ENCODE data around the gene PLEKHG1.

DNA sequence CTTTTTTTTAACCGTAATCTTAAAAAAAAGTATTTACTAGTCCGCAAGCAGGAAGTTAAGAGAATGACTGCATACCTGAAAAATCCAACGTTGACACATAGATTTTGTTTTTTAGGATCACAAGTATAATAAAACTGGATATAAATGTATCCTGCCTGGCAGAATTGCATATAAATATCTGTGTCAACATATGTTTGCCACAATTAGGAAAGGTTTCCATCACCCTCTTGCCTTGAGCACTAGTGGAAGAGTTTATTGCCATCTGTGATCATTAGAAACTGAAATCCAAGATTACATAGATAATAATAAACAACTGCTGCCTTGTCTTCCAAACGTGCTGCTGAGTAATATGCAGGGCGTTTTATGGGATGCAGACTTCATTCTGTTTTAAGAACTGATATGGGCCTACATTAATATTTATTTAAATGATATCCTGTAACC, 27.9 kb downstream of the PLEKHG1 start:
- TF ChIP-seq, protein P1, sequence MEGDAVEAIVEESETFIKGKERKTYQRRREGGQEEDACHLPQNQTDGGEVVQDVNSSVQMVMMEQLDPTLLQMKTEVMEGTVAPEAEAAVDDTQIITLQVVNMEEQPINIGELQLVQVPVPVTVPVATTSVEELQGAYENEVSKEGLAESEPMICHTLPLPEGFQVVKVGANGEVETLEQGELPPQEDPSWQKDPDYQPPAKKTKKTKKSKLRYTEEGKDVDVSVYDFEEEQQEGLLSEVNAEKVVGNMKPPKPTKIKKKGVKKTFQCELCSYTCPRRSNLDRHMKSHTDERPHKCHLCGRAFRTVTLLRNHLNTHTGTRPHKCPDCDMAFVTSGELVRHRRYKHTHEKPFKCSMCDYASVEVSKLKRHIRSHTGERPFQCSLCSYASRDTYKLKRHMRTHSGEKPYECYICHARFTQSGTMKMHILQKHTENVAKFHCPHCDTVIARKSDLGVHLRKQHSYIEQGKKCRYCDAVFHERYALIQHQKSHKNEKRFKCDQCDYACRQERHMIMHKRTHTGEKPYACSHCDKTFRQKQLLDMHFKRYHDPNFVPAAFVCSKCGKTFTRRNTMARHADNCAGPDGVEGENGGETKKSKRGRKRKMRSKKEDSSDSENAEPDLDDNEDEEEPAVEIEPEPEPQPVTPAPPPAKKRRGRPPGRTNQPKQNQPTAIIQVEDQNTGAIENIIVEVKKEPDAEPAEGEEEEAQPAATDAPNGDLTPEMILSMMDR (conservative IDR thresholded peaks at IDR 0.05; ENCODE audit: low read length) = no peak
- no peak for TF ChIP-seq EZH2phosphoT487 (IDR thresholded peaks at IDR 0.05; ENCODE audit: borderline replicate concordance)

Measured in Loucy (cell line).